Activated T-cell treated with anti-CD3 and anti-CD28 coated beads, Interleukin-2, amount 50 U/mL, for 72 hours (primary cell): ENCODE results near the gene PER1. TPM values are rescaled to one million over a fixed set of nuclear protein-coding genes. Genes with fewer than 3 reads are reported as not detected.
A peak's percentile ranks its signal among the peaks of the same experiment; 100 is the strongest.
"Not testable (repeated sequence)": the region's sequence is repeated elsewhere in the genome, so short reads cannot be mapped to it uniquely, and the experiment has no call there.

Experiments used
- ATAC-seq, 2 donors: fragments of 150-1000 bp; cut with Tn5 transposase; replicated peaks in 1 of 2; 2 replicates each; pipeline ENCODE4 v1.10.0; 2021; ENCODE audit warnings: moderate library complexity in 2 of 2, mild to moderate bottlenecking in 1 of 2
- DNase-seq, 2 donors: peaks; one replicate each; pipeline ENCODE4 v3.0.0; 2021 to 2022; ENCODE audit warnings: mixed read lengths in 1 of 2
- H3K27ac Mint-ChIP-seq: one replicate; pipeline ENCODE4 v1.8.0; 2022; ENCODE audit warnings: mild to moderate bottlenecking, moderate library complexity, mixed read lengths
- H3K27me3 Mint-ChIP-seq: one replicate; pipeline ENCODE4 v1.8.0; 2022; ENCODE audit warnings: low read depth, mixed read lengths
- H3K36me3 Mint-ChIP-seq, 2 donors: one replicate each; pipeline ENCODE4 v1.8.0; 2022; ENCODE audit warnings: mixed read lengths in 2 of 2, mild to moderate bottlenecking in 1 of 2; ENCODE audit not compliant: insufficient read depth in 2 of 2
- H3K4me1 Mint-ChIP-seq: one replicate; pipeline ENCODE4 v1.8.0; 2022; ENCODE audit warnings: low read depth, mixed read lengths
- H3K4me3 Mint-ChIP-seq, 2 donors: one replicate each; pipeline ENCODE4 v1.8.0; 2022; ENCODE audit warnings: mild to moderate bottlenecking in 2 of 2, mixed read lengths in 2 of 2, moderate library complexity in 2 of 2
- H3K9me3 Mint-ChIP-seq, 2 donors: one replicate each; pipeline ENCODE4 v1.8.0; 2022; ENCODE audit warnings: mixed read lengths in 2 of 2
- total RNA-seq, 2 donors: library from RNA; stranded (reverse); gene quantifications; one replicate each; pipeline ENCODE4 v1.2.3, GENCODE V29; 2022

Gene PER1
- total RNA-seq, 2 donors from 2014 or later: 58.2 to 78.5 TPM

DNA sequence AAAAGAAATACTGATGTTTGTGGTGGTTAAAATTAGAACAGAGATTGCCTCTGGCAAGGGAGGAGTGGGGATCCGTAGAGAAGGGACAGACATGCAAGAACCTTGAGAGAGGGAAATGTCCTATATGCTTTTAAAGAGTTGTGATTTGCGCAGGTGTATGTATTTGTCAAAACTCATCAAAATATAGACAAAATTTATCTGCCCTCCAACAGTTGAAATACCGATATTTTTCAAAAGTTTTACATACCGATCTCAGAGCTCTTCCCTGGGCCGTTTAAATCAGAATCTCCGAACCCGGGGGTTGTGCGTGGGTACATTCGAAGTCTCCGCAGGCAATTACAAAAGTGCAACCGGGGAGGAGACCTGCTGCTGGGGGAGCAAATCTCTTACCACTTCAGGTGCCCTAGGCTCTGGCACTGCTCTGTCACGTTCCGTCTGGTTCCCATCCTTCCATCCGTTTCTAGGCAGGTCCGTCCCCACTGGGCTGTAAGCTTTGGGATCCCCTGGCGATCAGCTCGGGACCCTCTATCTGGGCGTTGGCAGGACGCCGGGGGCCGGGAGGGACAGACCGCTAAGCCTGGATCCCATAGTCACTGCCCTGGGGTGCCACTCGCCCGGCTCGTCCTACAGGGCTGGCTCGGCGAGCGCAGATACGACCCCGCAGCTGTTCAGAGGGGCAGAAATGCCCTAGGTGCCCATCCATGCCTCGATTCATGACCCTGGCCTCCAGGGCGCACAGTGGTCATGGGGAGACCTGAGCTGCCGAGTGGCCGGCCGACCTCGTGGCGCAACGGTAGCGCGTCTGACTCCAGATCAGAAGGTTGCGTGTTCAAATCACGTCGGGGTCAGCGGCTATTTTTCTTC lies 33.6 kb upstream of the PER1 start:
- Mint-ChIP-seq H3K4me1 (peaks cover 23% of the 10 kb centered on the region), H3K36me3 (no peaks in the 10 kb centered on the region), H3K27me3 (no peaks in the 10 kb centered on the region), H3K27ac (no peak overlapping the region), H3K4me3 (no peak overlapping the region), H3K9me3 (no peaks in the 10 kb centered on the region)
- DNase-seq (peak; percentile 84 to 96), ATAC-seq (peak; percentile 9 to 14)

GRCh38 chr17:8176998-8177731 lies 25.0 kb upstream of the PER1 start:
- peak overlapping the region; percentile 24 for H3K27ac Mint-ChIP-seq
- ATAC-seq (no peak), DNase-seq (no peak)

GRCh38 chr17:8176197-8176940 lies 24.2 kb upstream of the PER1 start, which contains the start of gene TMEM107:
Gene TMEM107, minus strand, starts transcription at chr17:8176380. Its CDS starts 94 bp downstream, at chr17:8176286.
- ATAC-seq: peak; percentile 41 to 51
- no peaks in the 10 kb centered on the region for H3K27me3 Mint-ChIP-seq
- peak within 1 kb of the TSS; percentile 89 for H3K27ac Mint-ChIP-seq
- peak; percentile 89 to 92 for DNase-seq
- peaks cover 0 to 2% of the 10 kb centered on the region in 2 donors for H3K36me3 Mint-ChIP-seq
- peak within 1 kb of the TSS; percentile 84 to 97 for H3K4me3 Mint-ChIP-seq
- peaks cover 57% of the 10 kb centered on the region for H3K4me1 Mint-ChIP-seq
- no peaks in the 10 kb centered on the region for H3K9me3 Mint-ChIP-seq

More at GRCh38 chr17:8176998-8177731, 25.0 kb upstream of the PER1 start:
- Mint-ChIP-seq H3K4me1 (peaks cover 53% of the 10 kb centered on the region), H3K27me3 (no peaks in the 10 kb centered on the region), H3K36me3 (peaks cover 0 to 2% of the 10 kb centered on the region in 2 donors), H3K9me3 (no peaks in the 10 kb centered on the region), H3K4me3 (peak overlapping the region; percentile 84 to 97)

- Mint-ChIP-seq H3K27ac (peak overlapping the region; percentile 89), H3K4me3 (peak overlapping the region; percentile 84 to 97), H3K27me3 (no peaks in the 10 kb centered on the region), H3K36me3 (peaks cover 0 to 2% of the 10 kb centered on the region in 2 donors), H3K9me3 (no peaks in the 10 kb centered on the region), H3K4me1 (peaks cover 57% of the 10 kb centered on the region)
- DNase-seq (peak in 1 of 2 donors; percentile 19), ATAC-seq (no peak)
These were observed 23.6 kb upstream of the PER1 start for GRCh38 chr17:8175795-8176196.

DNA sequence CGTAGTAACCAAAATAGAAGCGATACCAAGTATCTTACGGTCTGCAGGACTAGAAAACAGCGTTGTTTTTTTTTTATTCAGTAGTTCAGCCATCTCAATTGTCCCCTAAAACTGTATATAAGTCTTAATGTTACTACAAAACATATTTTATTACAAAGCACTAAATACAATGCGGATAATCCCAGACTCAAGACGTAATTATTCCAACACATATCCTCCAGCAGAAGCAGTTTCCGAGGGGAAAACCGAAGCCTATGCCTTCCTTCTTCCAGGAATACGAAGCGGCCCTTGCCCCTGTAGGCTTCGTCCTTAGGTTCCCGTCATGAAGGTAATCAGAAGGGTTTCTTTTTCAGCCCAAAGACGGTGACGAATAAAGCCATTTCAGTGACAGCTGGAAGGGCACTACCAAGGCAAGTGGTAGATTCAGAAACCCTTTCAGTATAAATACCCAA lies 21.7 kb upstream of the PER1 start:
- Mint-ChIP-seq H3K36me3 (peaks cover 0 to 2% of the 10 kb centered on the region in 2 donors), H3K9me3 (no peaks in the 10 kb centered on the region), H3K27ac (peak overlapping the region; percentile 99), H3K4me3 (peak overlapping the region; percentile 84 to 97), H3K27me3 (no peaks in the 10 kb centered on the region), H3K4me1 (peaks cover 57% of the 10 kb centered on the region)
- no peak for DNase-seq
- ATAC-seq: no peak

DNA sequence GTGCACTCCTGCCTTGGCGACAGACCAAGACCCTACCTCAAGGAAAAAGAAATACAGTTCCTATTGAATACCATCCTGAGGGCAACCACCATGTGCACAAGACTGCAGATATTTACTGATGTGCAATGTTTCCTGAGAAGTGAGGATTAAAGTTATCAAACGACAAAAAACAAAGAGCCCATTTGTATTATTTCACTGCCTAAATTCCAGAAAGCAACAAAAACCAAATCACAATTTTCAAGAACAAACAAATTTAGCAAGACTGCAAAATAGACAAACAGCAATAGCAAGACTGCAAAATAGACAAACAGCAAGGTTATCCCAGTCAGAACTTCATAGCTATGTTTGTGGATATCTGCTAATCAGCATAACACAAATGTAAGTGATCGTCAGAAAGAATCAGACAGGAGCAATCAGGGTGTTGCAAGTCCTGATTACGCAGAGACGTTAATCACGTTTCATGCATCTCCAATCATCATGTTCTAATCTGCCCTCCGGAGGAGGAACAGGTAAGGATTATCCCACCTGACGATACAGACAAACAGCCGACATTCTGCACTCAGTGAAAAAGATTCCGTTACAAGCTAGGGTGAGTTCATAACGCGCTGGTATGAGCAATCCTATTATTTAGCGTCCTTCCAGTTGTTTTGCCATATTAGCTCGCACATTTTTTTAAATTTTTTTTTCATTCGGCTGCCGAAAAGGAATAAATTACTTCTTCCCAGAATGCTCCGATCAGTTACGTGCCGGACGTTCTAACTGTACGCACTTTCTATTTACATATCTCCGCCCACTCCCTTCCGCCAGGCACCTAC lies 21.1 kb upstream of the PER1 start:
- ATAC-seq: peak; percentile 72 to 75
- DNase-seq: peak; percentile 80 to 86
- Mint-ChIP-seq H3K4me3 (peak overlapping the region; percentile 84 to 97), H3K27ac (peak overlapping the region; percentile 99), H3K36me3 (peaks cover 0 to 2% of the 10 kb centered on the region in 2 donors), H3K4me1 (peaks cover 57% of the 10 kb centered on the region), H3K27me3 (no peaks in the 10 kb centered on the region), H3K9me3 (no peaks in the 10 kb centered on the region)

DNA sequence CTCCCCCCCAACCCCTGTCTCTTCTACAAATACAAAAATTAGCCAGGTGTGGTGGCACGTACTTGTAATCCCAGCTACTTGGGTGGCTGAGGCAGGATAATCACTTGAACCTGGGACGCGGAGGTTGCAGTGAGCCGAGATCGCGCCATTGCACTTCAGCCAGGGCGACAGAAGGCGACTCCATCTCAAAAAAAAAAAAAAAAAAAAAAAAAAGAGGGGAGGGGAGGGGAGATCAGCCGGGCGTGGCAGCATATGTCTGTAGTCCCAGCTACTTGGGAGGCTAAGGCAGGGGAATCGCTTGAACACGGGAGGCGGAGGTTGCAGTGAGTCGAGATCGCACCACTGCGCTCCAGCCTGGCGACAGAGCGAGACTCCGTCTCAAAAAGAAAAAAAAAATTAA lies 18.0 kb upstream of the PER1 start:
- ATAC-seq, H3K9me3 Mint-ChIP-seq, H3K27me3 Mint-ChIP-seq, H3K4me3 Mint-ChIP-seq, DNase-seq, H3K36me3 Mint-ChIP-seq, H3K27ac Mint-ChIP-seq: not testable (repeated sequence)
- H3K4me1 Mint-ChIP-seq: peaks cover 44% of the 10 kb centered on the region

DNA sequence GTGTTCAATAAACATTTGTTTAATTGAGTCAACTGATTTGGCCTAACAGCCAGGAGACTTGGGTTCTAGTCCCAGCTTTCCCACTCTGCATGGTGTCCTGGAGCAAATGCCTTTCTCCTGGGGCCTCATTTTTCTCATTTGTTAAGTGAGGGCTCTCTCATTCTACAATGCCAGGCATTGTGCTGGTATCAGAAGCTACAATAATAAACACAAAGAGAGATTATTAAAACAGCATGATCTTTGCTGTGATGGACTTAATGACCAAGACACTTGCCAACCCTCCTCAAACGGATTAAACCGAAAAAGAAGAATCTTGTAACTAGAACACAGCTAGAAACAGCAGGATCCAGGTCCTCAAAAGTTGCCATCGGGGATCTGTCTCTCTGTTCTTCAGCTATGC lies 15.3 kb upstream of the PER1 start:
- H3K36me3 Mint-ChIP-seq: peaks cover 0 to 1% of the 10 kb centered on the region in 2 donors
- H3K27me3 Mint-ChIP-seq: no peaks in the 10 kb centered on the region
- H3K27ac Mint-ChIP-seq: no peak overlapping the region
- DNase-seq (no peak), ATAC-seq (no peak)
- no peaks in the 10 kb centered on the region for H3K9me3 Mint-ChIP-seq
- H3K4me3 Mint-ChIP-seq: no peak overlapping the region
- H3K4me1 Mint-ChIP-seq: peaks cover 40% of the 10 kb centered on the region

DNA sequence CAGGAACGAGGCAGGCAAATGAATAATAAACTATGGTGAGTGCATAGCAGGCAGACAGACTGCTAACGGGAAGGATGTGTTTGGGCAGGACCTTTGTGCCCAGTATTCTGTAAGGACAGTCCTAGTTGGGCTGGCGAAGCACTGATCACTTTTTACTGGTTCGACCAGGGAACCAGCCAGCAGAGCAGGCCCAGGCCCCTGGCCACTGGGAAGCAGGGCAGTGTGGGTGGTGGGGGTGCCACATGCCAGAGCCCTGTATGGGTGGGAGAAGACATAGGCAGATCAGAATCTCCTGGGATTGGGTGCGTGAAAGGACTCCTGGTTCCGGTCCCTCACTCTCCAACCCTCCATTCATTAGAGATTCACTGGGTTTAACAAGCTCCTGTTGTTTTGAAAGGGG lies 14.5 kb upstream of the PER1 start:
- ATAC-seq (no peak), DNase-seq (no peak)
- Mint-ChIP-seq H3K4me1 (peaks cover 33% of the 10 kb centered on the region), H3K9me3 (no peaks in the 10 kb centered on the region), H3K27ac (peak overlapping the region; percentile 65), H3K4me3 (no peak overlapping the region), H3K27me3 (no peaks in the 10 kb centered on the region), H3K36me3 (peaks cover 0 to 1% of the 10 kb centered on the region in 2 donors)

DNA sequence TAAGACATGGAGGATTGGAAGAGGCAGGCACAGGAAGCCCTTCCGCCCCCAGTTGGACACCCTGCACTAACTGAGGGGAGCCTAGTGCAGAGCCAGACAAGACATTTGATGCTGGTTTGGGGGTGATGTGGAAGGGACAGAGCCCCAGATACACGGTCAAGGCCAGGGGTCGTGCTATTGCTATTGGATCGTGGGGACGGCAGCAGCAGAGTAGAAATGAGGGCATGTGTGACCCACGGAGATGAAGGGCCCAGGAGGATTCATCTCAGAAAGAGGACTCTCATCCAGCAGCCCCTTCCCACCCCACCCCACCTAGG lies 12.6 kb upstream of the PER1 start:
- Mint-ChIP-seq H3K9me3 (no peaks in the 10 kb centered on the region), H3K36me3 (peaks cover 0 to 10% of the 10 kb centered on the region in 2 donors), H3K4me1 (peaks cover 49% of the 10 kb centered on the region), H3K27ac (peak overlapping the region; percentile 95), H3K27me3 (no peaks in the 10 kb centered on the region), H3K4me3 (peak overlapping the region; percentile 87 to 90)
- DNase-seq (peak in 1 of 2 donors; percentile 25), ATAC-seq (no peak)

GRCh38 chr17:8163978-8164814 lies 12.0 kb upstream of the PER1 start:
- Mint-ChIP-seq H3K27me3 (no peaks in the 10 kb centered on the region), H3K9me3 (no peaks in the 10 kb centered on the region), H3K4me1 (peaks cover 54% of the 10 kb centered on the region), H3K27ac (peak overlapping the region; percentile 95), H3K4me3 (peak overlapping the region; percentile 87 to 90), H3K36me3 (peaks cover 0 to 11% of the 10 kb centered on the region in 2 donors)
- DNase-seq (peak; percentile 65 to 78), ATAC-seq (peak; percentile 58 to 72)
